OCI-LY1 (cell line): ENCODE results near the gene MUC2.

ENCODE experiments used
- H2AFZ ChIP-seq: fragments of 200-600 bp; sonication (generic), shearing (Covaris generic); 2 replicates; pipeline ENCODE4 v1.6.0; 2014; ENCODE audit warnings: antibody characterized with exemption, mild to moderate bottlenecking, low read length
- H3F3A ChIP-seq: fragments of 200-600 bp; sonication (generic), shearing (Covaris generic); 2 replicates; pipeline ENCODE4 v1.6.0; 2014; ENCODE audit warnings: mild to moderate bottlenecking, antibody characterized with exemption, low read length, moderate library complexity; ENCODE audit not compliant: insufficient read depth
- H3K27ac ChIP-seq: fragments of 200-600 bp; sonication (generic); 2 replicates; pipeline ENCODE4 v1.5.1; 2014; ENCODE audit warnings: low read length, mixed run types, mild to moderate bottlenecking, low read depth; ENCODE audit not compliant: poor library complexity, severe bottlenecking
- H3K27me3 ChIP-seq: fragments of 200-600 bp; sonication (generic); 2 replicates; pipeline ENCODE4 v1.6.0; 2014; ENCODE audit warnings: antibody characterized with exemption, mild to moderate bottlenecking, low read length, moderate library complexity; ENCODE audit not compliant: insufficient read depth
- H3K36me3 ChIP-seq: fragments of 200-600 bp; sonication (generic); 2 replicates; pipeline ENCODE4 v1.6.1; 2014; ENCODE audit warnings: mild to moderate bottlenecking, antibody characterized with exemption, low read length, moderate library complexity, mixed read lengths; ENCODE audit not compliant: insufficient read depth
- H3K4me1 ChIP-seq: fragments of 200-600 bp; sonication (generic); 2 replicates; pipeline ENCODE4 v1.5.1; 2014; ENCODE audit warnings: mild to moderate bottlenecking, low read length, moderate library complexity; ENCODE audit not compliant: insufficient read depth, severe bottlenecking
- H3K4me2 ChIP-seq: fragments of 200-600 bp; sonication (generic), shearing (Covaris generic); 2 replicates; pipeline ENCODE4 v1.6.1; 2014; ENCODE audit warnings: low read length
- H3K4me3 ChIP-seq: fragments of 200-600 bp; sonication (generic); 2 replicates; pipeline ENCODE4 v1.5.1; 2014; ENCODE audit warnings: low read length, low read depth, mild to moderate bottlenecking, mixed read lengths; ENCODE audit not compliant: poor library complexity, severe bottlenecking
- H3K79me2 ChIP-seq: fragments of 200-600 bp; shearing (Covaris generic); 2 replicates; pipeline ENCODE4 v1.6.1; 2016; ENCODE audit warnings: mixed run types, low read length, mixed read lengths; ENCODE audit not compliant: insufficient read depth
- H3K9ac ChIP-seq: fragments of 200-600 bp; sonication (generic), shearing (Covaris generic); 2 replicates; pipeline ENCODE4 v1.6.1; 2014; ENCODE audit warnings: mild to moderate bottlenecking, low read length, mixed read lengths
- H3K9me2 ChIP-seq: fragments of 200-600 bp; sonication (generic), shearing (Covaris generic); 2 replicates; pipeline ENCODE4 v1.6.1; 2014; ENCODE audit warnings: low read depth, mild to moderate bottlenecking, low read length, mixed read lengths
- H3K9me3 ChIP-seq: fragments of 200-600 bp; shearing (Covaris generic); 2 replicates; pipeline ENCODE4 v1.6.1; 2014; ENCODE audit warnings: low read length, mixed read lengths
- H4K20me1 ChIP-seq: fragments of 200-600 bp; sonication (generic), shearing (Covaris generic); 2 replicates; pipeline ENCODE4 v1.6.0; 2016; ENCODE audit warnings: mild to moderate bottlenecking, low read length; ENCODE audit not compliant: insufficient read depth
- EZH2 ChIP-seq: fragments of 200-600 bp; sonication (generic), shearing (Covaris generic); IDR thresholded peaks from 2 replicates; pipeline ENCODE4 v1.8.0; 2017; ENCODE audit warnings: borderline replicate concordance, mixed run types, mild to moderate bottlenecking, antibody characterized with exemption, low read length, moderate library complexity, mixed read lengths
- TF ChIP-seq, protein P1 (sequence below): fragments of 200-600 bp; sonication (generic), shearing (Covaris generic); IDR thresholded peaks from 2 replicates; pipeline ENCODE4 v1.5.1; 2017; ENCODE audit warnings: mild to moderate bottlenecking, antibody characterized with exemption, low read length, moderate library complexity, mixed read lengths

MUC2 gene

GRCh38 chr11:1102996-1103395 lies 28.3 kb downstream of the MUC2 start:
- H3K9me2 ChIP-seq: no peaks in the 10 kb centered on the region
- H3K4me1 ChIP-seq: no peaks in the 10 kb centered on the region
- H3K27me3 ChIP-seq: no peaks in the 10 kb centered on the region
- no peak overlapping the region for H3K4me2 ChIP-seq
- H3K4me3 ChIP-seq: no peak overlapping the region
- no peaks in the 10 kb centered on the region for H3K79me2 ChIP-seq
- H4K20me1 ChIP-seq: no peaks in the 10 kb centered on the region
- H3K36me3 ChIP-seq: no peaks in the 10 kb centered on the region
- H3F3A ChIP-seq: no peaks in the 10 kb centered on the region
- H3K9me3 ChIP-seq: no peaks in the 10 kb centered on the region
- no peak overlapping the region for H3K27ac ChIP-seq
- H2AFZ ChIP-seq: no peak overlapping the region
- TF ChIP-seq, protein P1, sequence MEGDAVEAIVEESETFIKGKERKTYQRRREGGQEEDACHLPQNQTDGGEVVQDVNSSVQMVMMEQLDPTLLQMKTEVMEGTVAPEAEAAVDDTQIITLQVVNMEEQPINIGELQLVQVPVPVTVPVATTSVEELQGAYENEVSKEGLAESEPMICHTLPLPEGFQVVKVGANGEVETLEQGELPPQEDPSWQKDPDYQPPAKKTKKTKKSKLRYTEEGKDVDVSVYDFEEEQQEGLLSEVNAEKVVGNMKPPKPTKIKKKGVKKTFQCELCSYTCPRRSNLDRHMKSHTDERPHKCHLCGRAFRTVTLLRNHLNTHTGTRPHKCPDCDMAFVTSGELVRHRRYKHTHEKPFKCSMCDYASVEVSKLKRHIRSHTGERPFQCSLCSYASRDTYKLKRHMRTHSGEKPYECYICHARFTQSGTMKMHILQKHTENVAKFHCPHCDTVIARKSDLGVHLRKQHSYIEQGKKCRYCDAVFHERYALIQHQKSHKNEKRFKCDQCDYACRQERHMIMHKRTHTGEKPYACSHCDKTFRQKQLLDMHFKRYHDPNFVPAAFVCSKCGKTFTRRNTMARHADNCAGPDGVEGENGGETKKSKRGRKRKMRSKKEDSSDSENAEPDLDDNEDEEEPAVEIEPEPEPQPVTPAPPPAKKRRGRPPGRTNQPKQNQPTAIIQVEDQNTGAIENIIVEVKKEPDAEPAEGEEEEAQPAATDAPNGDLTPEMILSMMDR: no peak
- no peak for TF ChIP-seq EZH2
- no peak overlapping the region for H3K9ac ChIP-seq

DNA sequence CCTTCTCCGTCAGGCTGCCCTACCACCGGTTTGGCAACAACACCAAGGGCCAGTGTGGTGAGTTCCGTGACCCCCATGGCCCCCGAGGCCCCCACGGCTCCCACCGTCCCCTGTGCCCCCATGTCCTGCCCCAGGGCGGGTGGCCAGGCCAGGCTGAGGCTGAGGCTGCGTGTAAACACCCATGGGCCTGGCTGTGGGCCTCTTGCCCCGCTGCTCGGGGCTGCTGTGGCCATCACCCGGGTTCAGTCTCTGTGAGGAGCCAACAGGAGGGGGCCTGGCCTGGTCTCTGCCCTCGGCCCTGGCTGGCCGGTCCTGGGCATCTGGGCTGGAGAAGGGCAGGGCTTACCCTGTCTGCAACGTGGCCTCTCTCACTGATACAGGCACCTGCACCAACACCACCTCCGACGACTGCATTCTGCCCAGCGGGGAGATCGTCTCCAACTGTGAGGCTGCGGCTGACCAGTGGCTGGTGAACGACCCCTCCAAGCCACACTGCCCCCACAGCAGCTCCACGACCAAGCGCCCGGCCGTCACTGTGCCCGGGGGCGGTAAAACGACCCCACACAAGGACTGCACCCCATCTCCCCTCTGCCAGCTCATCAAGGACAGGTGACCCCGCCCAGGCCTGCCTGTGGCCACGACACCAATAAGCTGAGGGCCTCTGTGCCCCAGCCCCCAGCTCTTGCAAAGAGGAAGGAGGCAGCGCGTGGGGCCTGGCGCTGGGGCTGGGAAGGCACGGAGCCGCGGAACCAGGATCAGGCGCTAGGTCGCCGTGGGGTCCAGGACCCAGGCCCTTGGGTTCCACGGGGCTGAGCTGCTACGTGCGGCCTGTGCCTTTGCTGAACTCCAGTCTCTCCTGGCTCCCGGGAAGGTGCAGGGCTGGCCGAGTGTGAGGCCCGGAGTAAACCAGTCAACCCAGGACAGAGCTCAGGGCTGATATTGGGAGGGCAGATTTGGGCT lies 29.0 kb downstream of the MUC2 start:
- TF ChIP-seq, protein P1: no peak
- no peak for TF ChIP-seq EZH2
- no peaks in the 10 kb centered on the region for H3K27me3 ChIP-seq

DNA sequence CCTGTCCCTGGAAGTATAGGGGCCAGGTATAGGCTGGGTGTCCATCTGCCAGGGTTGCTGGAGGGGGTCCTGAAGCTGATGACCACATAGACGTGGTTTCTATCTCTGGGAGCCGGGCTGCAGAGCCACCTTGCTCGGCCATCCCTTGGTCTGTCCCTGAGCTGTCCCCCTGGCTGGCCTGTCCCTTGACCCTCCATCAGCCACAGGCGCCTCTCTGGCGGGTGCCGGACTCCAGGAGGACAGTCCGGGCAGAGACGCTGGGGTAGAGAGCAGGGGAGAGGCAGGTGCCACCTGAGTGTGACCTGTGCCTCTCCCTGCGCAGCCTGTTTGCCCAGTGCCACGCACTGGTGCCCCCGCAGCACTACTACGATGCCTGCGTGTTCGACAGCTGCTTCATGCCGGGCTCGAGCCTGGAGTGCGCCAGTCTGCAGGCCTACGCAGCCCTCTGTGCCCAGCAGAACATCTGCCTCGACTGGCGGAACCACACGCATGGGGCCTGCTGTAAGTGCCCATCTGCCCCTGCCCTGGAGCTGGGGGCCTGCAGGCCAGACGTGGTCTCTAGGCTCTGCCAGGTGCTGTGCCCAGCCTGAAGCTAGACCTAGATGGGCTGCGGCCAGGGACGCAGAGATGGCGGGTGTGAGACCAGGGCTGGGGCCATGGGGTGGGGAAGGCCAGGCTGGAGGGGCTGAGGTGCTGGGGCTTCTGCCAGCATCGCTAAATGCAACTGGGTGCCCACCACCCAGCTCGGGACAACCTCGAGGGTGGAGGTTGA lies 29.9 kb downstream of the MUC2 start:
- Histone ChIP-seq H3K4me1 (no peaks in the 10 kb centered on the region), H3F3A (no peaks in the 10 kb centered on the region), H3K36me3 (no peaks in the 10 kb centered on the region), H3K9ac (no peak overlapping the region), H3K4me2 (no peak overlapping the region), H4K20me1 (no peaks in the 10 kb centered on the region), H3K27ac (no peak overlapping the region), H2AFZ (no peak overlapping the region), H3K79me2 (no peaks in the 10 kb centered on the region), H3K9me3 (no peaks in the 10 kb centered on the region), H3K9me2 (no peaks in the 10 kb centered on the region), H3K4me3 (no peak overlapping the region), H3K27me3 (no peaks in the 10 kb centered on the region)
- no peak for TF ChIP-seq EZH2
- TF ChIP-seq, protein P1: no peak

More for the DNA sequence above, 29.0 kb downstream of the MUC2 start:
- H3F3A ChIP-seq: no peaks in the 10 kb centered on the region
- no peak overlapping the region for H2AFZ ChIP-seq
- H3K9ac ChIP-seq: no peak overlapping the region
- no peaks in the 10 kb centered on the region for H3K9me3 ChIP-seq
- H3K79me2 ChIP-seq: no peaks in the 10 kb centered on the region
- no peaks in the 10 kb centered on the region for H4K20me1 ChIP-seq
- H3K4me3 ChIP-seq: no peak overlapping the region
- H3K4me1 ChIP-seq: no peaks in the 10 kb centered on the region
- H3K27ac ChIP-seq: no peak overlapping the region
- H3K9me2 ChIP-seq: no peaks in the 10 kb centered on the region
- H3K4me2 ChIP-seq: no peak overlapping the region
- H3K36me3 ChIP-seq: no peaks in the 10 kb centered on the region
